ENCODE results near the gene GLI3. TPM values are rescaled to one million over a fixed set of nuclear protein-coding genes. Genes with fewer than 3 reads are reported as not detected.

GLI3 gene
- total RNA-seq, 1 experiment from 2014 or later: 45.0 TPM

DNA sequence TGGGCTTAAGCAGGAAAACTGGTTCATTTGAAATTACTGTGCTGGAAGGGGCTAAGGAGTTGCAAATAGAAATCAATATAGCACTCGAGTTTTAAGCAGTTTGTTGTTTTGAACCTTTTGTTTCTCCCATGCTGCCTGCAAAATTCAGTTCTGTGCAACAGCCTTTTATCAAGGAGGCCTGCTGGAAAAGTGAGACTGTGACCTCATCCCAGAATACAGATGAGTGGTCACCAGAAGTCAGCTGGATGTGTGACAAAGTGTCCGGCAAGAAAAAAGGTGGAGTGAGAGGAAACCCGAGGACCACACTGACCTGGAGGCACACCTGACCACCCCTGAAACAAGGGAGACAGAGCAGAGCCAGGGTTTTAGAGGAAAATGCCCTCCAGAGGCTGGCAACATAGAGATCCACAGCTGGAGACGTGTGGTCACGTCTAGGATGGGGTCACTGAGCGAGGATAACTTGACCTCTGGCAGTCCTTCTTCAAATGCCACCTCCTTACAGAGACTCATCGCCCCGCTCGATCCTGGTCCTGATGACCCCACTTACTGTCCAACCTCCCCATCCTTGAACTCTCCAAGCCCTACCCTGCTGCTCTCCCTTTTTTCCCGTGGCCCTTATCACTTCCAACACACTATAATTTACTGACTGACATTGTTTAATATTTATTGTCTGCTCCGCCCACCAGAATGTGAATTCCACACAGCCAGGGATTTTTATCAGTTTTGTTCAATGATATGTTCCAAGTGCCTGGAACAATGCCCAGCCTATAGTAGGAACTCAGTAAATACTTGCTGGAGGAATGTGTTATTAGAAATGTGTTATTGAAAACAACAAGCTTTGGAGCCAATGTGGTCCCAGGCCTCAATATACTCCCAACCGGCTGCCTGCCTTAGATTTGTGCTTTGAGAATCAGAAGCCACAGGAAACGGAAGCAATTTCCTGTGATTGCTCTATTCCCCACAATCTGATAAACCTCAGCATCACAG lies 243.8 kb downstream of the GLI3 start:
- H4K20me1 ChIP-seq (ENCODE audit: control insufficient read depth, insufficient read depth, insufficient read length): no peaks in the 10 kb centered on the region
- H4K5ac ChIP-seq (ENCODE audit: insufficient read length, low read depth, low read length): no peak overlapping the region
- no peak overlapping the region for H2AK5ac ChIP-seq (ENCODE audit: insufficient read length, low read length)
- H3K36me3 Mint-ChIP-seq (ENCODE audit: insufficient read depth in 1 of 3, low read depth in 3 of 3): no peaks in the 10 kb centered on the region
- H3K27ac ChIP-seq (ENCODE audit: insufficient read length, low read depth, low read length): no peak overlapping the region
- no peak overlapping the region for H2BK15ac ChIP-seq (ENCODE audit: low read depth, low read length)
- H3K27ac Mint-ChIP-seq: peak overlapping the region in 2 of 3 experiments; percentile 35 to 55; a peak in 1 of 7 replicates
- no peaks in the 10 kb centered on the region for H3K79me2 ChIP-seq (ENCODE audit: insufficient read depth, low read length)
- no peak overlapping the region for H2BK20ac ChIP-seq (ENCODE audit: low read depth, low read length, poor library complexity, severe bottlenecking)
- no peaks in the 10 kb centered on the region for H3K9me3 ChIP-seq (ENCODE audit: control insufficient read depth, low read depth, low read length)
- no peaks in the 10 kb centered on the region for H3K27me3 ChIP-seq (ENCODE audit: insufficient read depth, low read length)
- H2BK12ac ChIP-seq (ENCODE audit: insufficient read length, low read depth, low read length): no peak overlapping the region
- no peaks in the 10 kb centered on the region for H3K4me1 ChIP-seq (ENCODE audit: insufficient read depth, low read length)
- no peak overlapping the region for H3K4me3 Mint-ChIP-seq
- no peak overlapping the region for H3T11ph ChIP-seq (ENCODE audit: low read length)
- no peak overlapping the region for H2BK120ac ChIP-seq (ENCODE audit: low read depth, low read length, poor library complexity, severe bottlenecking)
- H3K56ac ChIP-seq (ENCODE audit: insufficient read length, low read depth, low read length): no peak overlapping the region
- no CpG with 5 or more reads among the region's 13 CpGs for WGBS (ENCODE audit: extremely low coverage, insufficient read length, low lambda C conversion rate)
- no peak overlapping the region for H3K18ac ChIP-seq (ENCODE audit: insufficient read length, low read depth, low read length)
- no peak overlapping the region for H4K91ac ChIP-seq (ENCODE audit: insufficient read length, low read depth, low read length)
- no peak overlapping the region for H3K4ac ChIP-seq (ENCODE audit: low read depth, low read length)
- H4K8ac ChIP-seq (replicated peaks; ENCODE audit: insufficient read length, low read depth, low read length): no peak overlapping the region
- no peaks in the 10 kb centered on the region for H3K27me3 Mint-ChIP-seq (ENCODE audit: low read depth)
- H3K23ac ChIP-seq (ENCODE audit: insufficient read length, low read depth, low read length): no peak overlapping the region
- H3K14ac ChIP-seq (ENCODE audit: insufficient read depth, low read length): no peak overlapping the region
- no peak for TF ChIP-seq CTCF (conservative IDR thresholded peaks at IDR 0.05)
- H3K4me1 Mint-ChIP-seq: peaks cover 10 to 12% of the 10 kb centered on the region in 2 experiments
- H2AFZ ChIP-seq (ENCODE audit: low read length): no peak overlapping the region
- H3K23me2 ChIP-seq (ENCODE audit: insufficient read length, low read depth, low read length, poor library complexity, severe bottlenecking): no peaks in the 10 kb centered on the region
- no peak overlapping the region for H3K9ac ChIP-seq (ENCODE audit: extremely low read depth, insufficient read length, low read length)
- H2BK5ac ChIP-seq (ENCODE audit: insufficient read length, low read length): no peak overlapping the region
- H3K79me1 ChIP-seq (ENCODE audit: insufficient read depth, low read depth, low read length, poor library complexity, severe bottlenecking): no peaks in the 10 kb centered on the region
- no peak overlapping the region for H3K4me2 ChIP-seq (ENCODE audit: insufficient read depth, insufficient read length, low read length)
- no peak for DNase-seq
- no peaks in the 10 kb centered on the region for H3K9me3 Mint-ChIP-seq
